ENCODE measurements around the gene PHYKPL.
"Not testable (repeated sequence)": the region's sequence is repeated elsewhere in the genome, so short reads cannot be mapped to it uniquely, and the experiment has no call there.

Gene PHYKPL

GRCh38 chr5:178264044-178264443 lies 31.4 kb upstream of the PHYKPL start:
- DNase-seq (ENCODE audit: low read depth) = no peak

DNA sequence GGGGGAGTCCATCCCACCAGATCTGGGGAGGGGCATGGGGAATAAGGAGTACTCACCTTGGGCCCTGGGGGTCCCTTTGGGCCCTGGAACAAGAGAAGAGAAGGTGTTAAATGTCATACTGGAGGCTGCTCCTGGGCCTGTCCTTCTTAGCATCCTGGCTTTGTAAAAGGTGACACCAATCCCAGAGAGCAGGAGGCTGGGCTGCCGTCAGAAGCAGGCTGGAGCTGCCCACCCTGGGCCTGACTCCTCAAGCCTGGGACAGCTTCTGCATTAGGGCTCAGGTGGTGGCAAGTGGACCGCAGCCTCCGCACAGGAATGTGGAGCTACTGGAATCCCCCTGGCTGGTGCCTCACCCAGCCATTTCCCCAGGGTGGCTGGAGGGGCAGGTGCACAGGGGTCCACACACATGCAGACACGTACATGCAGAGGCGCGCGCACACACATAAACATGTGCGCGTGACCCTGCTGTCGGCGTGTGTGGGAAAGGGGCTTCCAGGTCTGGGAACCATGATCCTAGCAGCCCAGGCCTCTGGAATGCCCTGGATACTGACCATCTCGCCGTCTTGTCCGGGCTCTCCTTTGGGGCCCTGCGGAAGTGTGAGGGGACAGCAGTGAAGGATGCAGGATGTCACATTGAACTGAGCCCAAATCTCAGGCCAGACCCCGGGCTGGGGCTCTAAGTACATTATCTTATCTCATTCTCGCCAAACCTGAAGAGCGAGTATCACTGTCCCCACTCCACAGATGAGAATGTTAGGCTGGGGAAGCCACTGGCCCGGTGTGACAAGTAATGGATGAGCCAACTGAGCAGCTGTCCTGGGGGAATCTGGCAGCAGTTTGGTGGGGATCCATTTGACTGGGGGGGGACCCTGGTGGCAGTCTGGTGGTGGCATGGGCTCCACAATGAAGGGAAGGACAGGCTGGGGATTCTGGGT lies 29.3 kb upstream of the PHYKPL start:
- DNase-seq (ENCODE audit: low read depth) = no peak

DNA sequence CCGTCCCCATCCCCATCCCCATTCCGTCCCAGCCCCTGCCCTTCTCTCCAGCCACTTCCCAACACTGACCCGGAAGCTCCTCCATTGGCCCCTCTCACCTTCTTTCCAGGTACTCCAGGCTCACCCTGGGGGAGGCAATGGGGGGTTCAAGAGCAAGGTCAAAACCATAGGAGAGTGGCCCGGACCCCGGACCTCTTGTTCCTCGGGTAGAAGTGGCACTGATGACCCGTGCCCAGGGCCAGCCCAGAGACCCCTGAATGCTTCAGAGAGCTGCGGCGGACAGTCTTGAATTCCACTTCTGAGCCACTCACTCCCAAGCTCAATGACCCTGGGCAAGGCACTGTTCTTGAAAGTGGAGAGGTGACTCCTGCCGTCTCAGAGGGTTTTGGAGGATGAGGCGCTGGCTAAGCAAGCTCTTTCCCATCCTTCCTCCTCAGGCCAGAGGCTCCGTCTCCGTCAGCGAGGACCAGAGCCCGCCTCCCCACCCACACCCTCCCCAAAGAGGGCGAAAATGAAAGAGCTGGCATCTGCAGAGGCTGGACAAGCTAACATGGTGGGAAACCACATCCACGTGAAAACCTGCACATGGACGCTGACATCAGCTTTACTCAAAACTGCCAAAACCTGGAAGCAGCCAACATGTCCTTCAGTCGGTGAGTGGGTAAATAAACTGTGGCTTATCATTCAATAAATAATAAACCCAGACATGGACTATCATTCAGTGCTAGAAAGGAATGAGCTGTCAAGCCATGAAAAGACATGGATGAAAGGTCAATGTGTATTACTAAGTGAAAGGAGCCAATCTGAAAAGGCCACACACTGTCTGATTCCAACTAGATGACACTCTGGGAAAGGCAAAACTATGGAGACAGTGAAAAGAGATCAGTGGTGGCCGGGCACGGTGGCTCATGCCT lies 27.3 kb upstream of the PHYKPL start:
- no peak for DNase-seq (ENCODE audit: low read depth)

- DNase-seq (ENCODE audit: low read depth) = no peak
These were observed 25.0 kb upstream of the PHYKPL start for GRCh38 chr5:178257650-178258049.

GRCh38 chr5:178256746-178257145 lies 24.1 kb upstream of the PHYKPL start:
- no peak for DNase-seq (ENCODE audit: low read depth)

- not testable (repeated sequence) for DNase-seq (ENCODE audit: low read depth)
These were observed 21.0 kb upstream of the PHYKPL start for GRCh38 chr5:178253632-178254031.

DNA sequence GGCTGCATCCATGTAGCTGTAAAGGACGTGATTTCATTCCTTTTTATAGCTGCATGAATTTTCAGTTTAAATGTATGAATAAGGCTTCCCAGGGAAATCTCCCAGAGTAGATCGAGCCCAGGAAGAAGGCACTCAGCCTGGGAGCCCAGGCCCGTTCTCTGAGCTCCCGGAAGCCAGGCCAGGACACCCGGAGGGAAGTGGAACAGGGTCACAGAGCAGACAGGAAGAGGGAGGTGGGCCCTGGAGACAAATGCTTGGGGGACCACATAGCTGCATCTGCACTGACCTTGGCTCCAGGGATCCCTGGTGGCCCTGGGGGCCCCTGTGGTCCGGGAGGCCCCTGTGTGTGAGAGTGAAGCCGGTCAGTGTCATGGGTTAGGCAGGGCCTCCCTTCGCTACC lies 19.7 kb upstream of the PHYKPL start:
- DNase-seq (ENCODE audit: low read depth) = no peak

GRCh38 chr5:178250263-178250662 lies 17.7 kb upstream of the PHYKPL start:
- DNase-seq (ENCODE audit: low read depth) = no peak

DNA sequence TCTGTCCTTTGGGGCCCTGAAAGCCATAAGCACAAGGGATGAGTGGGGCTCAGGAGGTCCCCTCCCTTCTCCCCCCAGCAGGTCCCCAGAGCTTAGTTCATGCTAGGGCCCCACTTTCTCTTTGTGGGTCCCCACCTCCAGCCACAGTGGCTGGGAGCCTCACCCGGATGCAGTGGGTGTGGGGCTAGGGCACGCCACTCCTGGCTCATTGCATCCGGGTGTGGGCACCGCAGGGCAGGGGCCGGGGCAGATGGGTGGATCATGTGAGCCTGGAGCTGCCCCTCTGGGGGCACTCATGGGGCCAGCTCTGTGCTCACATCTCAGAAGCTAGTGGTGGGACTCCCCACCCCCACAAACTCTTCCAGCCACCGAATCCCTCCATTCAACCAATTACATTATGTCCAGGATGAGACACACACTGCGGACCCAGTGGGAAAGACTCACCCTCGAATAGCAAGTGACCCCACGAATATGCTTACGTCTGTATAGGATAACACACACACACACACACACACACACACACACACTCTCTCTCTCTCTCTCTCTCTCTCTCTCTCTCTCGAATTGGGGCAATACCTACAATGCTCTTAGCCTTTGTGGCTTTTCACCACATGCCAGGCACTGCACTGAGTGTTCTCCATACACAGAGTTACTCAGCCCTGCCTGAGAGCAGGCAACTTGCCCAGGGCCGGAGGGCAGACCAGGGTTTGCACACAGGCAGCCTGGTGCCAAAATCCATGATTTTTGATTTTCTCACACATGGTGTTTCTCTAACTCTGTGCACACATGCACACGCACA lies 16.8 kb upstream of the PHYKPL start:
- DNase-seq (ENCODE audit: low read depth) = no peak

GRCh38 chr5:178248750-178249149 lies 16.1 kb upstream of the PHYKPL start:
- no peak for DNase-seq (ENCODE audit: low read depth)

- no peak for DNase-seq (ENCODE audit: low read depth)
These were observed 15.2 kb upstream of the PHYKPL start for GRCh38 chr5:178247481-178248456.

DNA sequence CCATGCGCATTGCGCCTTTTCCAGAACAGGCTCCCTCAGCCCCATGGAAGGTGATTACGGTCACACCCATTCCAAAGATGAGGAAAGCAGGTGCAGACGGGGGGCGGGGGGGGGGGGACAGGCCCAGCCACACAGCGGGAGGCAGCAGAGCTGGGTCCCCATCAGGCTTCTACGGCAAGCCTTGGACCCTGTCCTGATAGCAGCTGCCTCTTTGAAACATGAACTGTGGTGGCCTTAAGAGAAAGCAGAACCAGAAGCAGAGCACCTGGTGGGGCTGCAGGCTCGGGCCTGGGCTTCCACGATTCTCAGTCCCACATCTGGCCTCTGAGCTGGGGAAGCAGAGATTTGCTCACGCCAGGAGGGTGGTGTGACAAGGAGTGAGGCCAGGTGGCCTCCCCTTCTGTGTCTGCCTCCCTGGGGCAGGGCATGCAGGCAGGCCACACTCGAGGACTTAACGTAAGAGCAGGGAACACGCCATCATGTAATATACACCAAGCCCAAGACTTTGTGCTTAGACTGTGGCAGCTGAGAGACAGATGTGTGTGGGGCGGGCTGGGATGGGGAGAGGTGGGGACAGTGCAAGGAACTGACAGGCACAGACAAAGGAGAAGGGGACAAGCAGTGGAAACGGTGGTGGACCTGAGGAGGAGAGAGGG lies 14.2 kb upstream of the PHYKPL start:
- no peak for DNase-seq (ENCODE audit: low read depth)

GRCh38 chr5:178245389-178245788 lies 12.8 kb upstream of the PHYKPL start:
- no peak for DNase-seq (ENCODE audit: low read depth)

GRCh38 chr5:178244576-178244975 lies 12.0 kb upstream of the PHYKPL start:
- DNase-seq (ENCODE audit: low read depth) = no peak

- no peak for DNase-seq (ENCODE audit: low read depth)
These were observed 9.8 kb upstream of the PHYKPL start for GRCh38 chr5:178242416-178242815.

DNA sequence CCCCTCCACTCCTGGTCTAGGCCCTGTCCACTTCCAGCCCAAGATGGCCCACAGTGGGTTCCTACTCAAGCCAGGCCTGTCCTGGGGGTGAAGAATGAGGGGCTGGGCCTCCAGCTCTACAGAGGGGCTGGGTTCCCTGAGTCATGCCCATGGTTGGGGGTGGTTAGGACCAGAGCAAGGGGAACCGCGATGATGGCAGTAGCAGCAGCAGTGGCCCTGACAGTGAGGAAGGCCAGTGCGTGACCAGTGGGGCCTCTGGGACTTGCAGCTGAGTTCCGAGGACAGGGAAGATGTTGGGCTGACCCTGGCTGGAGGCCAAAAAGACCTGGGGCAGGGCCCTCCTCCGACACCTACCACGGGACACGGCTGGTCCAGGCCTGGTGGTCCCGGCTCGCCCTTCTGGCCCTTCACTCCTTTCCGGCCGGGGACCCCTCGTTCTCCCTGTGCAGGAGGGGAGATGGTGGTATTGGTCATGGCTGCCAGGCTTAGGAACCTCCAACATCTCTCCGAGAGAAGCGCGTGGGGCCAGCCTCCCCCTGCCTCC lies 9.2 kb upstream of the PHYKPL start:
- no peak for DNase-seq (ENCODE audit: low read depth)

DNA sequence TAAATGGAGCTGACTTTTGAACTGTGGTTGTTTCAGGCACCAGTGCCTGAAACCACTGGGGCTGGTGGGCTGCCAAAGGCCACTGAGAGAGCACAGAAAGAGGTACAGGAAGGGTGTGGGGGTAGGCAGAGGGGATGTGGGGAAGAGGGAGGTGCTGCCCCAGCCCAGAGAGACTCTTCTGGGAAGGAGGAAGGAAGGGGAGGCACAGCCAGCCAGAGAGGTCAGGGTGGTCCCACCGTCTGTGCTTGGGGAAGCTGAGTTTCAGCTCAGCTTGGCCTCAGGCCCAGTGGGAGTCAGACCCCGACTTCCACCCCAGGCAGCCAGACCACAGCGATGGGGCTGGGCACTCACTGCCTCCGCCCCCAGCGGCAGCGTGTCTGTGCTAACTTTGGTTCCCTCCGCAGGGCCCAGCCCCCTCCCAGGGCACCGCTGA lies 8.6 kb upstream of the PHYKPL start:
- DNase-seq (ENCODE audit: low read depth) = no peak

DNA sequence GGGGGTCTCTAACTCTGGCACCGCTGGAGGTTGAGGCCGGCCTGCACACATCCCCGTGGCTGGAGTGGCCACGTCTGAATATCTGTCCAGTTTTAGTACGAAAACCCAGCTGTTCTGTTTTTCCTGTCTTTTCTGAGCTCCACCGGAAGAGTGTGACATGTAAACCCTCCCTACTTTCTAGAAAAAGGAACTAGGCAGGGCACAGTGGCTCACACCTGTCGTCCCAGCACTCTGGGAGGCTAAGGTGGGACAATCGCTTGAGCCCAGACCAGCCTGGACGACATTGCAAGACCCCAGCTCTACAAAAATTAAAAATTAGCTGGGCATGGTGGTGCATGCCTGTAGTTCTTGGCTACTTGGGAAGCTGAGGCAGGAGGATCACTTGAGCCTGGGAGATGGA lies 8.2 kb upstream of the PHYKPL start:
- DNase-seq (ENCODE audit: low read depth) = no peak

DNA sequence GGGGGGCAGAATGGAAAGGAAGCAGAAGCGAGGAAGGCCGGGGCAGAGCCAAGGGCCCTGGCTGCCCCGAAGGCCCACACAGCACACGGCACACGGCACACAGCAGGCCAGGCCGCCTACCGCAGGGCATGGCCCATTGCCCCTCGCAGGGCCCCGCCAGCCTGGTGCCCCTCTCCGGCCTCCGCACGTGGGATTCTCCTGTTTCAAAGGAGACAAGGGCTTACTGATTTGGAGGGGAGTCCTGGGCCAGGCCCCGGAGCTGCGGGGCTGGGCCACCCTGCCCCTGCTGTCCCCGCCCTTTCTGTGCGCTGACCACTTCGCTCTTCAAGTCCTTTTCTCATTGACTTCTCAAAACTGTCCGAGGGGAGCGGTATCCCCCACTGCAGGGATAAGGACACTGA lies 7.7 kb upstream of the PHYKPL start:
- no peak for DNase-seq (ENCODE audit: low read depth)
